HG02884 (cell line): ENCODE data around the gene MOB3B.
"Not testable (repeated sequence)": the region's sequence is repeated elsewhere in the genome, so short reads cannot be mapped to it uniquely, and the experiment has no call there.

Experiments
- ATAC-seq: cut with Tn5 transposase; IDR thresholded peaks from one replicate; pipeline ENCODE4 v1.9.1; 2021; ENCODE audit warnings: mild to moderate bottlenecking, moderate library complexity; ENCODE audit not compliant: unreplicated experiment

MOB3B gene

DNA sequence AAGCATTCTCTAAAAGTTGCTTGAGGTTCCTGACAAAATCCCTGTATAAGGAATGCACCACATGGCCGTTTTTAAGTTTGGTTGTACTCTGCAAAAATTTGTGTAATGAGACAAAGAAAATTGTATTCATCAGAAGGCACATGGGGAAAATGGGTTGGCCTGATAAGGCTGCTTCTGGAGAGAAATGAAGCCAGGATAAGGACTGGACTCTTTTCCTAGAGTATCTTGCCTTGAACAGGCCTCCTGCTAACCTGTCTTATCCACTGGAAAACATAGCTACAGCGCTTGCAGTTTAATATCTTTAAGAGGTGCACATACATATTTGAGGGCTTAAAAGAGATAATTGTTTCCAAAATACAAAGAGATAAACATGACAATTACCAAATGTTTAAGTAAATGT is 46.9 kb downstream of the MOB3B start:
- no peak for ATAC-seq

DNA sequence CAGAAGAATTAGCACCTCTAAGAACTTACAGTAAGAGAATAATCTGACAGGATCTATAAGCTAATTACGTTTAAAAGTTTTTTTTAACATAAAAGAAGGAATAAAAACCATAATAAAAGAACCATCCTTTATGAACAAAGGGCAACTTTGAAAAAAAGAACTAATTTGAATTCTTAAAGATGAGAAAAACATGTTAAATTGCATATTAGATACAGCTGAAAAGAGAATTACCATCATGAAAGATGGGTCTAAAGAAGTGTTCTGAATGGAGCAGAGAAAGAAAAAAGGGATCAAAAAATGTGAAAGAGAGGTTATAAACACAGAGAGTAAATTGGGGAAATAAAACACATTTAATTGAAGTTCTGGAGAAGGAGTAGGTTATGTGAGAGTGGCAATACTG is 51.3 kb downstream of the MOB3B start:
- no peak for ATAC-seq

DNA sequence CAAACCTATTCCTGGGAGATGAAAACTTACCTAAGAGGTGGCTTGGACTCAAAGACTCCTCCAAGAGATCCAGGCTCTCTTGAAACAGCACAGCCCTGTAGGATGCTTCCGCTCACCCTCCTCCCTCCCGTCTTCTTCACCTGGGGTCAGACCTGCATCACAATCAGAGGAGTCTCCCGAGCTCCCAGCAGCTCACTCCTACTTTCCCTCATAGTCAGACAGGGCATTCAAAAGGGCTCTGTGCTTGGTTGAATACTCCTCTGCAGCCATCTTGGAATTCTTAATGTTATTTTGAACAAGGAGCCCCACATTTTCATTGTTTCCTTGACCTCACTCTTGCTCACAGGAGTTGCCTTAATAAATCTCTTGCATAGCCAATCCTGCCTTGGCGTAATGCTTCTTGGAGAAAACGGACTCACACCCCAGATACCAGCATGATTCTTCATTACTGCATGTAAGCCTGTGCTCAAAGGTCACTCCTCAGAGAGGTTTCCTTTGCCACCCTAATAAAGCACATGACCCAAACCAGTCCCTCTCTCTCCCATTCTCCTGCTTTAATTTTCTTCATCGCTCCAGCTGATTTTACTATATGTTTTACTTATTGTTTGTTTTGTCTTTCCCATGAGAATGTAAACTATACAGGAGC is 52.6 kb downstream of the MOB3B start:
- ATAC-seq = no peak

DNA sequence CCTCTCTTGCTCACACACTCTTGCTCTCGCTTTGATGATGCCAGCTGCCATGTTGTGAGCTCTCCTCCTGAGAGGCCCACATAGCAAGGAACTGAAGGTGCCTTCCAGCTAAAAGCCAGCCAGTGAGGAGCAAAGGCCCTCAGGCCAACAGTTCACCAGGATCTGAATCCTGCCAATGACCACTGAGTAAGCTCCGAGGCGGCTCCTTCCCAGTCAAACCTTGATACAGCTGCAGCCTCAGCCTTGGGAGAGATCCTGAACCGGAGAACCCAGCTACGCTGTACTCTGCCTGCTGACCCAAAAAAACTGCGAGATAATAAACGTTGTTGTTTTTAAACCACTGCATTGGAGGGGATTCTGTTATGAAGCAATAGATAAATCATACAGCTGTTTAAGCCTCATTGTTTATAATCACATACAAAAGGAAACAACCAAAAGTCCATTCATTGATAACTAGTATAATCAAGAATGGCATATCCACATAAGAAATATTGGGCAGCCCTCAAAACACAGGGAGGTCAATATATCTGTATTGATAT is 54.5 kb downstream of the MOB3B start:
- ATAC-seq = no peak

DNA sequence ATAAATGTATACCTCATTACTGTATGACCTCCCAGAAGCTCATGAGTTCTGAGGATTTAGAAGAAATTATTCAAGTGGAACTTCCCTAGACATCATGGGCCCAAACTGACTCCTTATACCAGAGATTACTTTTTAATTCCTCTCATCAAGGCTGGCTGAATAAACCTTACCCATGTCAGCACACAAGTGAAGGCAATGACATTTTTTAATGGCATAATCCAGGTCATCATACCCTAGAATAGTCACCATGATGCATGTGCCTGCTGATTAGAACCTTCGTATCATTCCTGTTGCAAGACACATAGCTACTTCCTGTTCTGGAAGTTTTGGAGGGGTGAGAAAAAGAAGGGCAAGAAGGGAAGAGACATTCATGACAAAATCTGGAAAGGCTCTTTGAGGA is 55.3 kb downstream of the MOB3B start:
- no peak for ATAC-seq

DNA sequence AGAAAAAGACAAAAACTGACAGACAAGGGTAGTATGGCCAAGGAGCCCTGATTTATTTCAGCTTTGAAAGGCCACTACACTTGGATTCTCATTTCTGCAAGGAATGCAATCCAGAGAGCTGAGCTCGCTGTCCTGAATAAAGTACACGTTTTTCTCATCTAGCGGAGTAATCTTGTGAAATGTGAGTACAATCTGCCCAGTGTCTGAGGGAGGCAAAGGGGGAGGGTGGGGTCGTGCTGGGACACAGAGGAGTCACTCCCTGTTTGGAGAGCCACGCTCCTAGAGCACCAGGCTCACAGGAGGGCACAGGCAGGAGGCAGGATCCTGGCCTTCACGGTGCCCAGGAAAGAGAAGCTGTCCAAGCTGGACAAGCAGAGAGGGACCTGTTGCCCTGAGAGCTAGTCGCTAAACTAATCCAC is 56.5 kb downstream of the MOB3B start:
- no peak for ATAC-seq

DNA sequence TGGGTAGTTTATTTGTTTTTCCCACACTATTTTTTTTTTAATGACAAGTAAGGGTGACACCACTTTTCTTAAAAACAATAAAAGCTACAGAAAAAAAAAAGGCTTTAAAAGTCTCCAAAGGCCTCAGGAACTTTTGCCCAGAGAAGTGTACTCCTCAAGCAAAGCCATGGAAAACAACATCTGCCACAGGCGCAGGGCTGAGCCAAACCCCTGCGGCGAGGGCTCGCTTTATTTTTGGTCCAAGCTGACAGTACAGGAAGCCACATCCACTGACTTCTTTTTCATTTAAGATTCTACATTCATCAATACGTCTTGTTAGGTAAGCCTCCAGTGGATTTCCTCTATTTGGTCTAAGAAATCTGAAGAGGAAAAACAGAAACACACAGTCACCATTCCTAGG is 57.4 kb downstream of the MOB3B start:
- ATAC-seq = no peak

DNA sequence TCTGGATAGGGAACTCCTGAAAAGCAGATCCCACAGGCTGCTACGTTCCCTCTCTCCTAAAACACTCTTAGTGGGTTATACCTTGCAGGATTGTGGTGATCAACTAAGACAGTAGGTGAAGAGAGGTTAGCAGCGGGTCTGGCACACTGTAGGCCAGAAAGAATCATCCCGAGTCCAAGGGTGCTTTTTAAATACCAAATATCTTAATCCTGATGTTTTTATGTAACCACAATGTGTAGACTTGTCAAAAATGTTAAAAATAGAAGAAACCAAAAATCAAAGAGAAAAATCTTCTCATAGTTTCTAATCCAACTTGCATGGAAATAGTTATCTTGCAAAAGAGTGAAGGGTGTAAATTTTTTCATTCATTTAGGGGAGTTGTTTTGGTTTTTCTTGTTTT is 57.8 kb downstream of the MOB3B start:
- ATAC-seq = no peak

DNA sequence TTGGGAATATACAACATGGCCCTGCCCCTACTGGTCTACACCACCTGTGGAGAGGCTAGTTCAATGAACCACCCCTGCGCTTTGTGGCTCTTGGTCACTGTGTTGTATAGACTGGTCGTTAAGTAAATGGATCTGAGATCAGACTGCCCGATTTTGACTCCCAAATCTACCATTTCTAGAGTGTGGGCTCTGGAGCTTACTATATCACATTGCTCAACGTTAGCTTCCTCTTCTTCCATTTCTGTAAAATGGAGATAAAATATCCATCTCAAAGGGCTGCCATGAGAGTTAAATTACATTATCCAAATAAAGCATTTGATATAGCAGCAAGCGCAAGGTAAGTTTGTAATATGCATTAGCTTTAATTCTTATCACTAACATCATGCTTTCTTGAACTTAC is 58.2 kb downstream of the MOB3B start:
- no peak for ATAC-seq

DNA sequence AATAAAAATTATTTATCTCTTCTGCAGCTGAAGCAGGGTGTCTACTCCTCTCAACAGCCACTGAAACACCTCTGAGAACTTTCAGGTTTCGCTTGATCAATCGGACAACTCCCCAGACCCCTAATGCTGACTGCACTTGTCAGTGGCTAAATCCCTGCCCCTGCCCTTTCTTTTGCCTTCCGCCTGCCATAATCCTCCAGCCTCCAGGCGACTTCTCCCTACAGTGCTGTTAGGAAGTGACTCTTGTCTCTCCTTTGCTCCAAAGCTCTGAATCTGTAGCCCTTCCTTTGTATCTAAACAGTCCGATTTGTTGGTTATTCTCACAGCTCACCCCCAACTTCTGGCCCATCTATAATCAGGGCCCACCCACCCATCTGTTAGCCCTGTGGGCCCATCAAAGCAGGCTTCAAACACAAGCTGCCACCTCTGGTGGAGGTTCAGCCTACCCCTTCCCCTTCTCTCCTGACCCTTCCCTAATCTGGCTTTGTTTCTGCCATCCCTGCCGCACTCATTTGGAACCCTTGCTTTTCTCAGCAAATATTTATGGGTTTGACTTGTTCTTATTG is 59.2 kb downstream of the MOB3B start:
- ATAC-seq = no peak

DNA sequence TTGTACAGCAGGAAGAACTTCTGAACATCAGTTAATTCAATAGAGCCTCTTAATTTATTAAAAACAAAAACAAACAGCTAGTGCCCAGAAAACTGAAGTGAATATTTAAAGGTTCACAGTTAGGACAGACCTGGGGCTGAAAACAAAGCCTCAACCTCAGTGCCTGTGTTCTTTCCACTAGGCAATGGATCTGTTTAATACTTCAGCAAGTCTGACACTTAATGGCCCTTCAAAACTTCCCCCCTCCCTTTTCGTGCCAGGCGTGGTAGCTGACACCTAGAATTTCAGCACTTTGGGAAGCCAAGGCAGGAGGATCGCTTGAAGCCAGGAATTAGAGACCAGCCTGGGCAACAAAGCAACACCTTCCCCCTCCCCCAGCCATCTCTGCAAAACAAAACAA is 60.1 kb downstream of the MOB3B start:
- ATAC-seq = no peak

DNA sequence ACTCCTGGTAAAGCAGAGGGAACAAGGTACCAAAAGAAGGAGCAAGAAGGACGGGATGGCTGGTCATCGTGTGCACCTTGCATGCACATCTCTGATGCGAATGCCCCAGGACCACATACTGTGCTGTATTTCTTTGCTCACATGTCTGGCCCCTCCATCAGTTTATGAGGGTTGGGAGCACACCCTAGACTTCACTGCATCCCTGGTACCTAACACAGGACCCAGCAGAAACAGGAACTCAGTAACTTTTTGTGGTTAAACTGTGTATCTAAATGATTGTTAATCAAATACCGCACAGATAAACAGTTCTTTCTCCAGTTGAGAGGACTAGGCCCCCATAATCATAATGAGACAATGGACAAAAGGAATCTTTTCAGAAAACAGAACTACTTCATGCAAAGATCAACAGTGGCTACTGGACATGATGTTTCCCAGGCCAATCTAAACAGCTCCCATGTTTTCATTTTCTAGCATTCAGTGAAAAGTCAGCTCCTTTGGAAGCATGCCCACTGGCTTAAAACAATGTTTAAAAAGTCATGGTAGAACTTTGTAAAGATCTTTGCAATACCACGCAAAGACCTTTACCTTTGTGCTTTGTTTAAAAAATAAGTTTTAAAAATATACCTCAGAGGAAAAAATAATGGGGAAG is 61.0 kb downstream of the MOB3B start:
- ATAC-seq = peak; percentile 60

DNA sequence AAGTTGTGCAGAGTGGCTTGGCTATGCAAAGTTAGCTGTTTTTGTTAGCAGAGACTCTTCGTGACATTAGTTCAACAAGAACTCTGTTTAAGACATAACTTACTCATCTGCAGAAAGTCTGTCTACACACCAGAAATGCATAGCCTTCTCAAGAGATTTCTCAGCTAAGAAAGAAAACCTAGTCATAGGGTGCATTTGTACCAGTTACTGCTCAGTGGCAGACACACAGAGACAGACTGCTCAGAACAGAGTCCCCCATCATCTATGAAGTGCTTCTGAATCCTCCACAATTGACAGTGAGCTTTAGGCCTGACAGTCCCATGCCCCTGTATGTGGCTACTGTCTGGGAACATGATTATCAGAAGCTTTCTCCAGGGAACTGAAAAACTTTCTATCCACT is 61.6 kb downstream of the MOB3B start:
- peak; percentile 59 for ATAC-seq

DNA sequence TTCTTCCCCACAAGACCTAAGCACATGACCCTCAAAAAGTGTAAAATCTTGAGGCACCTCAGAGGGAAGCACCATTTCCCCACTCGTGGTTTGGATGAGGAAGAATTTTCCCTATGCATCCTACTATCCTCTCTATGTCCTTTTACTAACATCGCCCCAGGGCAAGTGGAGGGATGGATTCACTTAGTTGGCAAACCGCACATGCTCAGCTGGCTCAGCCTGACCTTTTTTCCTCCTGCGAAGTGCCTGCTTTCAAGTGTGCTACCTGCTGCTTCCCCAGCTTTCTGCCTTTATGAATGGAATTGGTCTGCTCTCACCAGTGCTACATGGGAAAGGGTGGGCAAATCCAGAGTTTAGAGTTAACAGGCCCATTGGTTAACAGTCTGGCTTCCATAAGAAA is 62.1 kb downstream of the MOB3B start:
- ATAC-seq = no peak

DNA sequence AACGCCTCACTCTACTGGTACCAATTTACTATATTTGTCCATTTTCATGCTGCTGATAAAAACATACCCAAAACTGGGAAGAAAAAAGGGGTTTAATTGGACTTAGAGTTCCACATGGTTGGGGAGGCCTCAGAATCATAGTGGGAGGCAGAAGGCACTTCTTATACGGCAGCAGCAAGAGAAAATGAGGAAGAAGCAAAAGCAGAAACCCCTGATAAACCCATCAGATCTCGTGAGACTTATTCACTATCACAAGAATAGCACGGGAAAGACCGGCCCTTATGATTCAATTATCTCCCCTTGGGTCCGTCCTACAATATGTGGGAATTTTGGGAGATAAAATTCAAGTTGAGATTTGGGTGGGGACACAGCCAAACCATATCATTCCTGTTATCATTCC is 63.1 kb downstream of the MOB3B start:
- ATAC-seq = not testable (repeated sequence)

DNA sequence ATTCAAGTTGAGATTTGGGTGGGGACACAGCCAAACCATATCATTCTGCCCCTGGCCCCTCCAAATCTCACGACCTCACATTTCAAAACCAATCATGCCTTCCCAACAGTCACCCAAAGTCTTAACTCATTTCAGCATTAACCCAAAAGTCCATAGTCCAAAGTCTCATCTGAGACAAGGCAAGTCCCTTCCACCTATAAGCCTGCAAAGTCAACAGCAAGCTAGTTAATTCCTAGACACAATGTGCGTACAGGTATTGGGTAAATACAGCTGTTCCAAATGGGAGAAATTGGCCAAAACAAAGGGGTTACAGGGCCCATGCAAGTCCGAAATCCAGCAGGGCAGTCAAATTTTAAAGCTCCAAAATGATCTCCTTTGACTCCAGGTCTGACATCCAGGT is 64.7 kb downstream of the MOB3B start:
- ATAC-seq = not testable (repeated sequence)

DNA sequence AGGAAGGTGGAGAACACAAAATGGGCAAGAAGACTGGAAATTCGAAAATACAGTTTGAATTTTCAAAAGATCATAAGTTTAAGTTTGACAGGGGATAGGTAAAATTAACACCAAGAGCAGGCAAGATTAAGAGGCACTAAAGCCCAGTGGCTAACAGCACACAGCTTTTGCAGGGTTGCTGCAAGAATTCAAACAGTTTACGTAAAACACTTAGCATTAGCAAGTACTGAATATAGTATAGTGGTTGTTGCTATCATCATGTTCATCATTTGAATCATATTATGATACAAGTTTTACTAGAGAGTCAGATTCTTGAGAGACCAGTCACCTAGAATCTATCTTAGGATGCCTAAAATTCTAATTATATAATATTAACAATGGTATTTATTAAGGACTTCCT is 66.8 kb downstream of the MOB3B start:
- ATAC-seq = no peak

DNA sequence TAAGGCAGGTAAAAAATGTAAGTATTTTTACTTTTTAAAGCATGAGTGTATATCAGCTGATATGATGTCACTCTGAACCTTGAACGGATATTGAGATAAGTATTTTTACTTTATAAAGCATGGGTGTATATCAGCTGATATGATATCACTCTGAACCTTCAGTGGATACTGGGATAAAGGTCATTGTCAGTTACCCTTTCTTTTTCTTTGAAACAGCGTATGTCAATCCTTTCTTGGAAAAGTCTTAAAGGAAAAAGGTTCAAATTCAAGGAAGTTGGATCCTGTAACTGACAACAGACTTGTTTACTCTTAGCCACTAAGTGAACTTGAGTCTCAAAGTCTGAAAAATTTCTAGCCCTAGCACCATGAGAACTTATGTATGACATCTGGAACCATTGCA is 67.2 kb downstream of the MOB3B start:
- ATAC-seq = no peak

DNA sequence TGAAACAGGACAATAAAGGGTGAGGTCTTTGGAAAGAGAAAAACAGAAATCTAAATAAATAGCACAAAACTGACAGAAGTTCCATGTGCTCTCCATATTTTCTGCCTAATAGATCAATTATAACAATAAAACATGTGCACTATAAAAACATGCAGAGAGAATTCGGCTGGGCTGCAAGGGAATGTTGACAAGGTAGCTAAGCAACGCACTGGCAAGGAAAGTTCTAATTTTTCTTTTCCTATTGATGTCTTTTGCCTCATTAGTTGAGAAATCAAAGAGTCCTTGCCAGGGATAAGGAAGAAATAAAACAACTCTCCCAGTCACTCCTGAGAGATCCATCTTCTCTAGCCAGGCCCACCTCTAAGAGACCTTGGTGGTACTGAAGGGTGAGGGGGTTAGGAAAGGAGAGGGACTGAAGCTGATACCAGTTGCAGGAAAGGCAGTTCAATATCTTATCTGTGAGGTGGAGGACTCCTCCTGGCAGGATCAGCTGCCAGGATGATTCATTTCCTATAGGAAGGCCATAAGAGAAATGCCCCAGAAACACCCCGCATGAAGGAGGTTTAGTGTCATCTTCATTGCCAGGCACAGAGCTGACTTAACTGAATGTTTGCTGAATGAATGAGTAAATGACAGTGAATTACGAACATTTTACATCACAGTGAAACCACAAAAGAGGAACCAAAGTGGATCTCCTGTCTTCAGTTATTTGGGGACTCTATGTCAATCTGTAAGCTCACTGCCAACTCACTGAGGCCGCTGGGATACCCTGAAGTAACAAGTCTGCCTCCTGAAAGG is 69.2 kb downstream of the MOB3B start:
- ATAC-seq = peak; percentile 98

DNA sequence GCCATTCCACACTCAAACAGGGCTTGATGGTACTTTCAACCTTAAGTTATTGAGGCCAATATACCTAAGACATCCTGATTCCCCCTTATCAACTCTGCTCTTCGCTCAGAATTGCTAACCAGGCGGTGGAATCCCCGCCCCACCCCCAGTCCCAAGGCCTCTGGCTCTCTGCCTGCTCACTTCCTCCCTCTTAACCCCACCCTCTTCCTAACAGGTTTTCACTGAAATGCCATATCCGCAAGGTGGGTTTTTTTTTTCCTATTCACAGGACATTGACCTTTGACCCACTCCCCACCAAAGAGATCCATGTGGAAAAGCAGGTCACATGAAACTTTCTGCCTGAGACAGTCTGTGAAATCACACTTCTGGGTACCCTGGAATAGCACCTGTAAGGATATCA is 72.2 kb downstream of the MOB3B start:
- no peak for ATAC-seq

DNA sequence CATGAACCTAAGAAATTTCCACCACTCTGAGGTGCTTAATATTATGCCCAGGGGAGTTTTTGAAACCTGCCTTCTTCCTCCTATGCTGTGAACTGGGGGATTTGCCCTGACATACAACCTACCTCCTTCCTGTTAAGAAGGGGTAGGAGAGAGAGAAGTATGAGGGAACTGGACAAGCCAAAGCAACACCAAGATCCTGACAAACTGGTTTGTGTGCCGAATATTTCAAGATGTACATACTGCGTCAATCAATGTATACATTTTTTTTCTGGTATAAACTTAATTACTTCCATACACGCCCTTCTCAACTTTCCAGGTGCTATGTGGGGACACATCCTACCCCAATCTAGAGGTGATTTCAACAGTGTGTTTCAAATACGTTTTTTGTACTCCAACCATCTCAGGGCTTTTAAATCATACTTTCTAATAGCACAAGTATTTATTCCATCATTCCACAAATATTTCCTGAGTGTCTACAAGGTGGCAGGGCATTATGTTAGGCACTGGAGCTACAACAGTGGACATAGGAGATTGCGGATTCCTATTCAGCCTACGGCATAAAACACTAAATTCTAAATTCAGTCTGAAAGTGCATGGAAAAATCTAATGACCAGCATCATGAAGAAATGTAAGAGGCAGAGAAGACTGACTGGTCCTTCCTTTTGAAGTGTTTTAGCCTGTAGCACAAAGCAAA is 75.6 kb downstream of the MOB3B start:
- ATAC-seq = no peak
